ENCODE results near the gene SDS.

Gene SDS

GRCh38 chr12:113347107-113347506 lies 56.6 kb downstream of the SDS start (continued):
- TF ChIP-seq ESRRG (CRISPR knock-in tag; IDR thresholded peaks at IDR 0.05) (no peak), RARB (CRISPR knock-in tag; IDR thresholded peaks at IDR 0.05) (no peak)

- no peak for TF ChIP-seq ZC3H10 (CRISPR knock-in tag; IDR thresholded peaks at IDR 0.05)
- no peak for TF ChIP-seq POU6F1 (CRISPR knock-in tag; IDR thresholded peaks at IDR 0.05; ENCODE audit: borderline replicate concordance, low read depth)
- TF ChIP-seq SNAI2 (CRISPR knock-in tag; IDR thresholded peaks at IDR 0.05), result no peak
- TF ChIP-seq BACH2 (CRISPR knock-in tag; IDR thresholded peaks at IDR 0.05; ENCODE audit: borderline replicate concordance), result no peak
- TF ChIP-seq ESRRG (CRISPR knock-in tag; IDR thresholded peaks at IDR 0.05), result no peak
- no peak for TF ChIP-seq GLIS3 (CRISPR knock-in tag; IDR thresholded peaks at IDR 0.05)
- TF ChIP-seq CREB5 (CRISPR knock-in tag; IDR thresholded peaks at IDR 0.05; ENCODE audit: low read depth), result no peak
- TF ChIP-seq ISL1 (CRISPR knock-in tag; IDR thresholded peaks at IDR 0.05), result no peak
- TF ChIP-seq RARB (CRISPR knock-in tag; IDR thresholded peaks at IDR 0.05), result no peak
- no peak for TF ChIP-seq ZNF70 (CRISPR knock-in tag; IDR thresholded peaks at IDR 0.05)
- no peak for TF ChIP-seq ZFP30 (CRISPR knock-in tag; IDR thresholded peaks at IDR 0.05)
- TF ChIP-seq OSR1 (CRISPR knock-in tag; IDR thresholded peaks at IDR 0.05), result no peak
- no peak for TF ChIP-seq ARNTL (CRISPR knock-in tag; IDR thresholded peaks at IDR 0.05; ENCODE audit: borderline replicate concordance, low read depth)
- TF ChIP-seq TCF4 (CRISPR knock-in tag; IDR thresholded peaks at IDR 0.05; ENCODE audit: borderline replicate concordance), result no peak
- no peak for TF ChIP-seq TOX (CRISPR knock-in tag; IDR thresholded peaks at IDR 0.05; ENCODE audit: borderline replicate concordance)
- TF ChIP-seq CSRNP3 (CRISPR knock-in tag; IDR thresholded peaks at IDR 0.05), result no peak
- no peak for TF ChIP-seq ZFP3 (CRISPR knock-in tag; IDR thresholded peaks at IDR 0.05)
- ATAC-seq, result no peak
Observed at GRCh38 chr12:113346353-113346752, 57.3 kb downstream of the SDS start.

GRCh38 chr12:113345318-113345717 lies 58.4 kb downstream of the SDS start:
- ATAC-seq, result no peak
- TF ChIP-seq CSDC2 (CRISPR knock-in tag; IDR thresholded peaks at IDR 0.05) (no peak), RARB (CRISPR knock-in tag; IDR thresholded peaks at IDR 0.05) (no peak), GLIS3 (CRISPR knock-in tag; IDR thresholded peaks at IDR 0.05) (no peak), ISL1 (CRISPR knock-in tag; IDR thresholded peaks at IDR 0.05) (no peak), TCF4 (CRISPR knock-in tag; IDR thresholded peaks at IDR 0.05; ENCODE audit: borderline replicate concordance) (no peak), CSRNP3 (CRISPR knock-in tag; IDR thresholded peaks at IDR 0.05) (no peak), ESRRG (CRISPR knock-in tag; IDR thresholded peaks at IDR 0.05) (no peak), OSR1 (CRISPR knock-in tag; IDR thresholded peaks at IDR 0.05) (no peak), ZFP3 (CRISPR knock-in tag; IDR thresholded peaks at IDR 0.05) (no peak), ZC3H10 (CRISPR knock-in tag; IDR thresholded peaks at IDR 0.05) (no peak), CREB5 (CRISPR knock-in tag; IDR thresholded peaks at IDR 0.05; ENCODE audit: low read depth) (no peak), SNAI2 (CRISPR knock-in tag; IDR thresholded peaks at IDR 0.05) (no peak), PATZ1 (CRISPR knock-in tag; IDR thresholded peaks at IDR 0.05; ENCODE audit: borderline replicate concordance) (no peak), BACH2 (CRISPR knock-in tag; IDR thresholded peaks at IDR 0.05; ENCODE audit: borderline replicate concordance) (no peak), ZNF70 (CRISPR knock-in tag; IDR thresholded peaks at IDR 0.05) (no peak), ZNF8 (CRISPR knock-in tag; IDR thresholded peaks at IDR 0.05) (no peak), ZNF565 (CRISPR knock-in tag; conservative IDR thresholded peaks at IDR 0.05; ENCODE audit: low read depth) (no peak)
